Measurements from ENCODE around the gene CRABP1.
A peak's percentile ranks its signal among the peaks of the same experiment; 100 is the strongest.
"Not testable (repeated sequence)": the region's sequence is repeated elsewhere in the genome, so short reads cannot be mapped to it uniquely, and the experiment has no call there.

Gene CRABP1

DNA sequence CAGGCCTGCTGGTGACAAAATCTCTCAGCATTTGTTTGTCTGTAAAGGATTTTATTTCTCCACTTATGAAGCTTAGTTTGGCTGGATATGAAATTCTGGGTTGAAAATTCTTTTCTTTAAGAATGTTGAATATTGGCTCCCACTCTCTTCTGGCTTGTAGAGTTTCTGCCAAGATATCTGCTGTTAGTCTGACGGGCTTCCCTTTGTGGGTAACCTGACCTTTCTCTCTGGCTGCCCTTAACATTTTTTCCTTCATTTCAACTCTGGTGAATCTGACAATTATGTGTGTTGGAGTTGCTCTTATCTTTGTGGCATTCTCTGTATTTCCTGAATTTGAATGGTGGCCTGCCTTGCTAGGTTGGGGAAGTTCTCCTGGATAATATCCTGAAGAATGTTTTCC lies 40.0 kb downstream of the CRABP1 start:
- not testable (repeated sequence) for DNase-seq

DNA sequence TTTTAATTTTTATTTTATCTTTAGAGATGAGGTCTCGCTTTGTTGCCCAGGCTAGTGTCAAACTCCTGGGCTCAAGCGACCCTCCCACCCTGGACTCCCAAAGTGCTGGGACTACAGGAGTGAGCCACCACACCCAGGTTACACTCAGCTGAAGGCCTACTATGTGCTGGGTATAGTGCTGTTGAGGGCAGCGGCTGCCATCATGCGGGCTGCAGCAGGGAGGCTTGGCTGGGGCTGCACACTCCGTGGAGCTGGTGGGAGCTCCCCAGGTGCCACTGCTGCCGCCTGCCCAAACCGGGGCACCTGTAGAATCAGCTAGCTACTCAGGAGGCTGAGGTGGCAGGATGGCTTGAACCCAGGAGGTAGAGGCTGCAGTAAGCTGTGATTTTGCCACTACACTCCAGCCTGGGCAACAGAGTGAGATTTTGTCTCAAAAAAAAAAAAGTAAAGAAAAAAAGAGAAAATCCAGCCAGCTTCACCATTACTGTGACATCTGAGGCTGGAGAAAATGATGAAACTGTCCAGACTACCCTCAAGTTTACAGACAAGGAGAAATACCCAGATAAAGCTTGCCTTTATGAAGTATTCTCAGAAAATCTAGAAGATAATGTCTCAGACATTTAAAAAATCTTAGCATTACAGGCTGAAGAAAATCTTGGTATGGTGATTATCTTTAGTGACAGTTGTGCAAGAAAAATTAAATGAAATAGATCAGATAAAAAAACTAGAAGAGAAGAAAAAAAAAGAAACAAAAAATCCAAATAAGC lies 42.1 kb downstream of the CRABP1 start:
- no peak for DNase-seq

DNA sequence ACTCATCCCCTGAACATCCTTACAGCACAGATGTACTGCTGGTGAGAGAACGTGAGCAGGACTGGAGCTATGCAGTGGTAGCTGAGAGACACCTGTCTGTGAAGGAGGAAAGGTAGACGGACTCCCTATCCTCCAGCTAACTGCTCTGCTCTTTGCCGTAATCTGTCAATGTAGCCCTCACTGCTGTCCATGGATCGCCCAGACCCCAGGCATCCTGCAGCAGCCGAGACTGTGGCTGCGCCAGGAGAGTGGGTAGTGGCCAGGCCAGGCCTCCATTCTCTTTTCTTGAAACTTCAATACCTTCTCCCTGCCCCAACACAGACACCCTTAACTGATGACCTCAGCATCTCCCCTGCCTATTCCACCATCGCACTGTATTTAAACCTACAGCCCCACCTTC lies 44.5 kb downstream of the CRABP1 start:
- no peak for DNase-seq

DNA sequence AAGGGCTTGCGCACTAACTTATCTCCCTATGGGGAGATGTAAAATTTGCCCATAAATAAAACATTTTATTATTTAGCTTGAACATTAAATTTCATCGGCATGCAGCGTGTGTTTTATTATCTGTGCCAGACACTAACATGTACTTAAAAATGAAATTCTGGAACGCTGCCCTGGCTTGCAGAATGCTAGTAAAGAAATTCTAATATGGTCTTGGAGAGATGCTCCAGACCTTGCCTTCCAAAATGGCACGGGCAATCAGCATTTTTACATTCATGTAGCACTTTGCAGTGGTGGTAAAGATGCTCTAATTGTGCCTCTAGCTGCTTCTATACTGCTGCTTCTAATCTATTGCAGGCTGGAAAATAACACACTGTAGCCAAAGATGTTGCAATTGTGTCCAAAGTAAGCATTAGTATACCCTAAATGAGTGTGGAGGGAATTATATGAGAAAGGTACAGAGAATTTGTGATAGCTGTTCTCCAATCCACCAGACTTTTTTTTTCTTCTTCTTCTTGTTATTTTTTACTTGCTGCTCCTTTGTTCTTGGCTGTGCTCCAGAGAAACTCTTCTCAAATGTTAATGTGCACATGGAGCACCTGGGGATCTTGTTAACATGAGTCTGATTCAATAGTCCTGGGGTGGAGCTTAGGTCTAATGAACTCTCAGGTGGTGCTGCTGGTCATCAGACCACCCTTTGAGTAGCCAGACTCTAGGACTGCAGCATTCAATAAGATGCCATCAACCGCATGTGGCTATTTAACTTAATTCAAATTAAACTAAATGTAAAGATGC lies 47.3 kb downstream of the CRABP1 start:
- no peak for DNase-seq

DNA sequence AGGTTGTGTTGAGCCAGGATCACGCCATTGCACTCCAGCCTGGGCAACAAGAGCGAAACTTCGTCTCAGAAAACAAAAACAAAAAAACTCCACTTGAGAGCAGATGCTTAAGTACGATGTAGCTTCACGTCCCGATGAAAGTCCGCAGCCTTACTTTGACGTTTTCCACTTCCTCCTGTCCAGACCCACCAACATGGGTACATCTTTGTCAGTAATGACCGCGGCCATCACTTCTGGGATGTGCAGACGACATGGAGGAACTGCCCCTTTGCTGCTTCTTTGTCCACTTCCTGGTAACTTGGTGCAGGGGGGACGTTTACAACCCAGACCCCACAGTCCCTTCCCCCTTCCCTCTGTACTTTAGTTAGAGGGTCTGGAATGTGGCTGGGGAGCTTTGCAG lies 48.7 kb downstream of the CRABP1 start:
- no peak for DNase-seq

DNA sequence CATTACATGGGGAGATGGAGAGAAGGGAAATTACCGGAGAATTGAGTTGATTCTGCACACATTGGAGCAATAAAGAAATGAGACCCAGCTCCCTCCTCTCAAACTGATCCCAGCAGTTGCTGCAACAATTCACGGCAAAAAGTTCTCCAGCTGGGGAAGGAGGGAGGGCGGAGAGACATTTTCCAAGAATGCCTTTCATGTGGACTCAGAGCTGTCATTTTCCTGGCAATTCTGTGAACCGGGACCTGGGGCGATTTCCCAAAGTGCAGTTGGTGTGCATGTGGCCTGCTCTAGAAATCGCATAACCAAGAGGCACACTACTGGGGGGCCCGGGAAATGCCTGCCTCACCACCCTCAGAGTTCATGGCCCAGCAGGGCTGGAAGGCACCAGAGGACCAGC lies 49.2 kb downstream of the CRABP1 start:
- no peak for DNase-seq

DNA sequence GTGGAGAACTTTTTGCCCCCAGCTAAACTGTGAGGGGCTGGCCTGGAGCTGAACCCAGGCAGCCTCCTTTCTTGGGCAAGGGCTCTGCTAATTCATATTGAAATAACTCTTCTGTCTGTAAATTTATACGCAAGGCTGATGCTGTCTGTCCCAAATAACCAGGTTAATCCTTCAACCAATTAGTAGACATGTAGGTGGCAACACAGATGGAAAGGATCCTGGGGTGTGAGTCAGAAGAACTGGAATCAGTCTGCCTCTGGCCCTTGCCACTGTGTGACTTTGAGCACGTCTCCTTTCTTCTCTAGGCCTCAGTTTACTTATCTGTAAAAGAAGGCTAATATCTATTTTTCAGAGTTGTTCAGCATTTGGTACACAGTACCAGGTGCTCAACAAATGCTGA lies 49.6 kb downstream of the CRABP1 start:
- no peak for DNase-seq

DNA sequence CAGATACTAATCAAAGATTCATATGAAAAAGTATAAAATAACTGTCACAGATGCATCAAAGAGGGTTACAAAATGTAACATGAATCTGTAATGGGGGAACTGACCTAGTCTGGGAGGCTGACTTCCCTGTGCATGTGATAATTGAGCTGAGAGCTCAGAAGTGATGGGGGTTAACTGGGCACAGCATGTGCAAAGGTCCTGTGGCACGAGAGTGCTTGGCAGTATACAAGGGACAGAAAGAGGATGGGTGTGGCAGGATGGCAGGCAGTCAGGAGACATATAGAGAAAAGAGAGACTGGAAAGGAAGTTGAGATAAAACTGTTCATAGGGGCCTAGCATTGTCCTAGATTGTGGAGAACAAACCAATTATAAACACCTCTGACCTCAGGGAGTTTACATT lies 50.1 kb downstream of the CRABP1 start:
- DNase-seq: no peak

DNA sequence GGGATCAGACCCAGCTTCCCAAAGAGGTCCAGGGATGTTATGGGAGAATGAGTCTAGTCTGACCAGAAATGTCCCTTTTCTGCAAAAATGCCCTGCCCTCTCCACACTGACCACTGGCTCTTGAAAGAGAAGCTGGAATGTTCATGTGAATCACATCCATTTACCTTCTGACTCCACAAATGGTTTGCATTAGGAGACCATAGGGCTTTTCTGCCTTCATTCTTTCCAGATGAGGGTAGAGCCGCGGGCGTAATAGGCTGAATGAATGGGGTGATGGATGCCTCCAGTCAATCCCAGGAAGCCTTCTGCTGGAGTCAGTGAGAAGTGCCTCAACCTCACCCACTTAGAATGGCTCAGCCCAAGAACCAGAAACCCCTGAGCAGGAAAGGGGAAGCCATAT lies 50.7 kb downstream of the CRABP1 start:
- DNase-seq: no peak

DNA sequence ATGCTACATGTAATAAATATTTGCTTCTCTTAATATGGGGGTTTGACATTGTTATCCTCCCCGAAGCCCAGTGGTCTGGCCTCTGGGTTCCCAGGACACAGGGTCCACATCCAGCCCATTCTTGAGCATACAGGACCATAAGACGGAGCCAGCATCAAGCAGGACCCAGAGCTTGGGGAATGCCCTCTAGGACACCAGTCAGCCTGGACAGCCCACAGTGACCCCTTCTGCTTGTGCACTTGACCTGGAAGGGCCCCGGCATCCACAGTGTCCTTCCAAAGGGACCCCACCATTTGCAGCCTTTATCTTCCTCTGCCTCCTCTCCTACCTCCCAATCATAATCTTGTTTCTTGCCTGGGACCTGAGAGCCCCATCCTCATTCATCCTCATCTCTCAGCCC lies 51.6 kb downstream of the CRABP1 start:
- DNase-seq: no peak

DNA sequence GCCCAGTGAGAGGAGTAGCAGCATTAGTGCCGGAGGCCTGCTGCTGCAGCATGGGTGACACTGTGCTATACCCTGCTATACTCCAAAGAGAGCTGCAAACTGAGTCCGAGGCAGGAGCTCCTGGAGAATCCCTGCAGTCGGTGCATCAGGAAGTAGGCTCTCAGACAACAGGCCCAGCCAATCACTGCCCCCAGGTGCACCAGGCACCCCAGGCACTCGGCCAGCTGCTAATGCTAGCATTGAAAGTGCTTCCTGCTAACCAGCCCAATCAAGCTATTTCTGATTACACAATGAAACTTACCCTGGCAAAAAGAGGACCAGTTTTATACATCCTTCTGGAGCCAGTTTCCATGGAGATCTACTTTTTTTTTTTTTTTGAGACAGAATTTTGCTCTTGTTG lies 52.3 kb downstream of the CRABP1 start:
- DNase-seq: peak; percentile 90

DNA sequence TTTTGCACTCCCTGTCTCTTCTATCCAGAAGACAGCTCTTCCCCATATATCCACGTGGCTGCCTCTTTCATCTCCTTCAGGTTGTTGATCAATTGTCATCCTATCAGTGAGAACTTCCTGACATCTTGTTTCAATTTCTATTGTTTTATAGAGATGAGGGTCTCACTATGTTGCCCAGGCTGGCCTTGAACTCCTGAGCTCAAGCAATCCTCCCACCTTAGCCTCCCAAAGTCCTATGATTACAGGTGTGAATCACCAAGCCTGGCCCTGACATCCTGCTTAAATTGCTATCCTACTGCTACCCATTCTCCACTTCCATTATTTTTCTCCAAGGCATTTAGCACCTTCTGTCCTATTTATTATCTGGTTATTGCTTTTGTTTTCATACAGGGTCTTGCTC lies 53.0 kb downstream of the CRABP1 start:
- no peak for DNase-seq

DNA sequence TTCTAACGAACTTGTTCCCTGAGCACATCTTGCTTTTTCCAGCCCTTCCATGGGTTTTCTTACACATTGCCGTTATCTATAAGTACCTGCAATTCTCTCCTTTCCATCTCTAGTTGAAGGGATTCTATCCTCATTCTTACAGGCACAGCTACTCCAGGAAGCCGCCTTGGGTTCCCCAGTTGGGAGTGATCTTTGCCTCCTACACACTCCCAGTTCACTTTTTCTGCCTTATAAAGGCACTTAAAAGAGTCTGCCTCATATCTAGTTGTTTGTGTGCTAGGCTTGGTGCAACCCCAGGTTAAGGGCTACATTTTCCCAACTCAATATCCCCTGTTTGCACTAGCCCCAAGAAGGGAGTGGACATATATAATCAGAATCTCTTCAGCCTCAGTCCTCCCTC lies 53.9 kb downstream of the CRABP1 start:
- no peak for DNase-seq

DNA sequence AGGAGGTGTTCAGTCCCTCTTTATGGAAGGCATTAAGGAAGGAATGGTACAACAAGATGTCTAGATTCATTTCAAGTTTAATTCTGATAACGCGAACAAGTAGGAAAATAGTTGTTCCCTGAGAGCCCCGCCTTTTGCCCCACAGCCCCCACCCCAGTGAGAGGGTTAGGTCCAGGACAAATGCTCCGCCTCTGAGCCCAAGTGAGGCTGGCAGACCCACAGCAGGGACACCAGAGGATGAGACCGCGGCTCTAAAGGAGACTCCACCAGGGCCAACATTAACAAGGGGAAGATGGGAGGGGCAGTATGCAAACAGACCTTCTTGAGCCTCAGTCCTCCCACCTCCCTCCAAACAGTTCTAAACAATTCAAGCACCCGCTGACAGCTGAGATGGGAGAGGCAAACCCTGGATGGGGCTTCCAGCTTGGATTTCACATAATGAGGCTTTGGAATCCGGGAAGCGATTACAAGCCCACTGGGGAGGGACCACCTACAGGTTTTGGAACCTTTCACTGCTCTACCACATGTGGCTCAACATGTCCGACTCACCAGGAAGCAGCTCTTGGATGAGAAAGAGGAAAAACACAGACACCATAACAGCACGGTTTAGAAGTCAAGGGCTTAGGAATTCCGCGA lies 54.9 kb downstream of the CRABP1 start:
- DNase-seq: no peak

DNA sequence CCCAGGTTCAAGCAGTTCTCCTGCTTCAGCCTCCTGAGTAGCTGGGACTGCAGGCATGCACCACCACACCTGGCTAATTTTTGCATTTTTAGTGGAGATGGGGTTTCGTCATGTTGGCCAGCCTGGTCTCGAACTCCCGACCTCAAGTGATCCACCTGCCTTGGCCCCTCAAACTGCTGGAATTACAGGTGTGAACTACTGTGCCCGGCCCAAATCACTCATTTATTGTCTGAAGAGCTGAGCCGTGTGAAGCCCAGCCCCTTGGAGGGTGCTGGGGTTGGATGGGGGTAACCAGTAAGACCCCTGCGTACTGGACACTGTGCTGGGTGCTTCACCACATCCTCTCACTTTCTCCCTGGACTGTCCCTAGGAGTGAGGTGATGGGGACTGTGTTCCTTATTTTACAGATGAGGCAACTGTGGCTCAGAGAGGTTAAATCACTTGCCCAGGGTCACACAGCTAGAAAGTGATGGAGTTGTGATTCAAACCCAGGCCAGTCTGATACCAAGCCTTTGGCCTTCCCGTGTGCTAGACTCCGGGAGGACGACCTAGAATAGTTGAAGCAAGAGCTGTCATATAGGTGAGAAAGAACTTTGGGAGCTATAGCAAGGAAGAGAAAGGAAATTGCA lies 56.1 kb downstream of the CRABP1 start:
- no peak for DNase-seq

DNA sequence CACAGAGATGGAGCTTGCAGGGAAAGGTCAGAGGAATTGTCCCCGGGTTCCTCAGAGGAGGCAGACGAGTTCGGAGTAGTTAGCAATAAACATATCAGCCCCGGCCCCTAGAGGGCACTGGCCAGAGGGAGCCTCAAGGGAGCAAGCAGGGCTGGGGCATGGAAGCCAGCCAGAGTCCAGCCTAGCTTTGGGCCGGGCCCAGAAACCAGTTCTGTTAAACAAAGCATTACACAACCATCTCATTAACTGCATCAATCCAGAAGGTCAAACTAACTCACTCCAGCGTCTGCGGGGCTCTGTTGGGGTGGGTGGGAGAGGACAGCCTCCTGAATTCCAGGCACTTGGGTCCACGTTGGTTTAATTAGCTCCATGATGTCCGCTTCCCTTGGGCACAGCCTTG lies 56.8 kb downstream of the CRABP1 start:
- peak; percentile 22 for DNase-seq

DNA sequence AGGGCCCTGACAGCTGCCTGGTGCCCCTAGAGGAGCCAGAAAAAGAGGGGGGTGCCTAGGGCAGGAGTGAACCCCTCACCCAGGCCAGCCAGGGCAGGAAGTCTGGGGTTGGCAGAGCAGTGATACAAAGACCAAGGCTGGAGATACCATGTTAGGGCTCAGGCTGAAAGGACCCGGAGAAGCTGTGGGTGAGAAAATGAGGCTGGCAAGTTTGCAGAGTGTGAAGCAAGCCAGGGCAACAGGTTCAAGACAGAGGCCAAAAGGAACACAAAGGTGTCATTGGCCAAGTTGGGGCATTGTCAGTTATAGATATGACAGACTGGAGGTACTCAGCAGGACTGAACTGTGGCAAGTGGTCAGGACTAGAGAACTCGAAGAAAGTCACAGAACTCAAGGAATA lies 57.2 kb downstream of the CRABP1 start:
- DNase-seq: no peak
